GM12878 (cell line): ENCODE results near the gene LRRC14B. TPM values are rescaled to one million over a fixed set of nuclear protein-coding genes. Genes with fewer than 3 reads are reported as not detected.

Source experiments
- ATAC-seq: fragments of 200-7000 bp; cut with Tn5 transposase; 3 replicates; pipeline ENCODE4 v1.9.1; 2020; ENCODE audit warnings: mild to moderate bottlenecking, moderate library complexity
- Bru-seq: library from RNA; stranded (reverse); fragments of 400-500 nt; gene quantifications from one replicate; lab custom pipeline; 2021; lab: Mats Ljungman, UMichigan
- BruChase-seq, 2 experiments: library from RNA; stranded (reverse); fragments of 400-500 nt; gene quantifications; one replicate each; lab custom pipeline; 2021; lab: Mats Ljungman, UMichigan
- BruUV-seq: library from RNA; stranded (reverse); fragments of 400-500 nt; replicated peaks from 2 replicates; lab custom pipeline; 2021; lab: Mats Ljungman, UMichigan
- CTCF ChIA-PET: fragments of 300-600 bp; sonication (Branson Sonifier 250); formaldehyde crosslinking; extraction: SDS; loops from one replicate; lab custom pipeline; 2021; ENCODE audit warnings: inconsistent platforms; lab: Yijun Ruan, JAX
- POLR2A ChIA-PET: fragments of 350-600 bp; formaldehyde crosslinking; extraction: SDS; loops from one replicate; lab custom pipeline; 2021; ENCODE audit warnings: inconsistent platforms; lab: Charles Lee
- RAD21 ChIA-PET: fragments of 300-600 bp; sonication (Branson Sonifier 250); formaldehyde crosslinking; loops from one replicate; lab custom pipeline; 2023; ENCODE audit warnings: antibody characterized with exemption; ENCODE audit not compliant: unreplicated experiment; lab: Charles Lee
- SMC1A ChIA-PET: fragments of 300-600 bp; sonication (Branson Sonifier 250); formaldehyde crosslinking; loops from one replicate; lab custom pipeline; 2023; ENCODE audit not compliant: unreplicated experiment, uncharacterized antibody; lab: Charles Lee
- DNase-seq: peaks from one replicate; pipeline ENCODE4 v3.0.0-alpha.2; 2011; ENCODE audit warnings: low read depth, low spot score
- FAIRE-seq: peaks from 3 replicates; lab custom pipeline; 2011; peaks lifted over from hg19 to GRCh38; lab: Jason Lieb, UNC
- H2AFZ ChIP-seq: 2 replicates; pipeline ENCODE4 v1.6.0; 2011; ENCODE audit warnings: low read depth, low read length, control low read depth; ENCODE audit not compliant: control insufficient read depth
- H3K27ac ChIP-seq: 2 replicates; pipeline ENCODE4 v1.5.1; 2011; ENCODE audit warnings: control low read depth; ENCODE audit not compliant: control insufficient read depth, insufficient read depth
- H3K27me3 ChIP-seq, 2 experiments: replicated peaks in 1 of 2; 2 replicates each; pipeline versions ENCODE4 v1.6.0 to v1.6.1; 2011; ENCODE audit warnings: low read length in 1 of 2; ENCODE audit not compliant: control insufficient read depth in 2 of 2, insufficient read depth in 2 of 2
- H3K36me3 ChIP-seq, 2 experiments: 2 replicates each; pipeline ENCODE4 v1.5.1; 2011; ENCODE audit warnings: low read length in 1 of 2; ENCODE audit not compliant: control insufficient read depth in 2 of 2, insufficient read depth in 2 of 2
- H3K4me1 ChIP-seq: 2 replicates; pipeline ENCODE4 v1.6.1; 2011; ENCODE audit warnings: mild to moderate bottlenecking, low read length, moderate library complexity, mixed read lengths; ENCODE audit not compliant: control insufficient read depth, insufficient read depth
- H3K4me2 ChIP-seq: 2 replicates; pipeline ENCODE4 v1.6.0; 2011; ENCODE audit warnings: control low read depth; ENCODE audit not compliant: control insufficient read depth, insufficient read depth
- H3K4me3 ChIP-seq: fragments of 200-600 bp; sonication (generic); 2 replicates; pipeline ENCODE4 v1.5.1; 2016
- H3K79me2 ChIP-seq: 2 replicates; pipeline ENCODE4 v1.6.0; 2011; ENCODE audit warnings: low read length; ENCODE audit not compliant: control insufficient read depth, insufficient read depth
- H3K9ac ChIP-seq: 2 replicates; pipeline ENCODE4 v1.8.0; 2011; ENCODE audit warnings: low read length, control low read depth, mixed read lengths; ENCODE audit not compliant: control insufficient read depth, insufficient read depth
- H3K9me3 ChIP-seq: replicated peaks from 3 replicates; pipeline ENCODE4 v1.5.1; 2011; ENCODE audit warnings: mild to moderate bottlenecking, low read length; ENCODE audit not compliant: control insufficient read depth, insufficient read depth
- H4K20me1 ChIP-seq: 2 replicates; pipeline ENCODE4 v1.6.0; 2011; ENCODE audit not compliant: control insufficient read depth, insufficient read depth
- BACH1 ChIP-seq: fragments of 450-650 bp; IDR thresholded peaks from 2 replicates; pipeline ENCODE4 v1.6.1; 2017; ENCODE audit warnings: mild to moderate bottlenecking, borderline replicate concordance
- BHLHE40 ChIP-seq, 2 experiments: fragments of 450-650 bp in 1 of 2; IDR thresholded peaks; 2 replicates each; pipeline ENCODE4 v1.6.1; 2011 to 2017; ENCODE audit warnings: low read depth in 2 of 2, borderline replicate concordance in 1 of 2, improper control_type of control experiment in 1 of 2, low read length in 1 of 2, mild to moderate bottlenecking in 1 of 2
- BMI1 ChIP-seq: fragments of 450-650 bp; IDR thresholded peaks from 2 replicates; pipeline ENCODE4 v1.6.1; 2016; ENCODE audit warnings: mild to moderate bottlenecking, moderate library complexity, borderline replicate concordance
- CBX5 ChIP-seq: sonication (generic); IDR thresholded peaks from 2 replicates; pipeline ENCODE4 v1.6.1; 2016; ENCODE audit warnings: low read depth, moderate library complexity, mild to moderate bottlenecking, inconsistent platforms
- CREB1 ChIP-seq: IDR thresholded peaks from 2 replicates; pipeline ENCODE4 v1.6.1; 2012; ENCODE audit warnings: low read depth, mild to moderate bottlenecking, inconsistent platforms
- EED ChIP-seq: sonication (generic); IDR thresholded peaks from 2 replicates; pipeline ENCODE4 v1.6.1; 2016; ENCODE audit warnings: antibody characterized with exemption, low read depth
- EGR1 ChIP-seq, 2 experiments: IDR thresholded peaks; 1 replicate in 1 of 2; 2 replicates in 1 of 2; pipeline ENCODE4 v1.6.1; 2011 to 2012; ENCODE audit warnings: low read depth in 2 of 2, low read length in 2 of 2, borderline replicate concordance in 1 of 2, mild to moderate bottlenecking in 1 of 2, moderate library complexity in 1 of 2
- IKZF1 ChIP-seq: fragments of 450-650 bp; conservative IDR thresholded peaks from 2 replicates; pipeline ENCODE4 v1.6.1; 2017; ENCODE audit warnings: antibody characterized with exemption, mild to moderate bottlenecking
- MAX ChIP-seq: IDR thresholded peaks from 2 replicates; pipeline ENCODE4 v1.6.1; 2012; ENCODE audit warnings: low read depth, low read length, improper control_type of control experiment
- MEF2A ChIP-seq: IDR thresholded peaks from 2 replicates; pipeline ENCODE4 v1.6.1; 2011; ENCODE audit warnings: low read depth, mild to moderate bottlenecking, low read length, moderate library complexity; ENCODE audit not compliant: insufficient read depth
- MEF2B ChIP-seq: fragments of 450-650 bp; IDR thresholded peaks from 2 replicates; pipeline ENCODE4 v1.6.1; 2018; ENCODE audit warnings: mild to moderate bottlenecking, moderate library complexity; ENCODE audit not compliant: partially characterized antibody, poor library complexity, severe bottlenecking
- NRF1 ChIP-seq: conservative IDR thresholded peaks from 2 replicates; pipeline ENCODE4 v1.6.1; 2011; ENCODE audit warnings: mild to moderate bottlenecking, low read depth, low read length, improper control_type of control experiment
- TCF12 ChIP-seq: IDR thresholded peaks from 2 replicates; pipeline ENCODE4 v1.6.1; 2011; ENCODE audit warnings: low read depth, mild to moderate bottlenecking, low read length
- TCF3 ChIP-seq: IDR thresholded peaks from 2 replicates; pipeline ENCODE4 v1.6.1; 2012; ENCODE audit warnings: low read depth, mild to moderate bottlenecking, low read length, borderline replicate concordance; ENCODE audit not compliant: insufficient read depth
- USF1 ChIP-seq: IDR thresholded peaks from 2 replicates; pipeline ENCODE4 v1.6.1; 2011; ENCODE audit warnings: borderline replicate concordance, low read depth, mild to moderate bottlenecking, moderate library complexity, mixed read lengths, low read length; ENCODE audit not compliant: insufficient read depth; ENCODE audit errors: extremely low read length
- ZNF274 ChIP-seq: IDR thresholded peaks from one replicate; pipeline ENCODE4 v1.8.0; 2011; ENCODE audit not compliant: insufficient read length, insufficient read depth
- WGBS: methylation state at CpG from one replicate; pipeline ENCODE4 v1.1.6; 2016; ENCODE audit warnings: low lambda C conversion rate; ENCODE audit not compliant: insufficient replicate concordance, insufficient coverage; ENCODE audit errors: missing lambda C conversion rate; 5-methylcytosine and 5-hydroxymethylcytosine counted together
- in situ Hi-C: fragments of 300-500 bp; cut with MboI; formaldehyde crosslinking; loops from 9 replicates; pipeline ENCODE4 v1.14.3; 2018; ENCODE audit warnings: mixed read lengths
- intact Hi-C: fragments of 100-400 bp; cut with micrococcal nuclease; formaldehyde crosslinking; loops from one replicate; pipeline ENCODE4 v1.14.2; 2022; ENCODE audit not compliant: unreplicated experiment
- long read RNA-seq, 2 experiments: library from polyadenylated mRNA; unstranded; transcript quantifications; one replicate each; pipeline ENCODE4 v2.0.0, GENCODE V29; 2019 to 2020
- polyA minus RNA-seq, 3 experiments: library from RNA; depleted of rRNA, polyadenylated mRNA; stranded (reverse); fragments of >200 nt; gene quantifications; 2 replicates each; pipeline ENCODE4 v1.2.3, GENCODE V29; 2011
- polyA plus RNA-seq, 11 experiments: library from polyadenylated mRNA; depleted of rRNA in 4 of 11; unstranded in 6 of 11; stranded (reverse) in 5 of 11; fragments of >200 nt; fragmentation: Nextera tagmentation in 4 of 11; fragmentation: Illumina TruSeq in 1 of 11; extraction: Ambion mirVana in 4 of 11; extraction: Trizol in 1 of 11; gene quantifications; 1 replicate in 1 of 11; 2 replicates in 10 of 11; pipeline versions ENCODE4 v1.2.1 to v1.2.3, GENCODE V29; 2011 to 2016; ENCODE audit warnings: inconsistent platforms in 2 of 11, missing spikeins in 2 of 11, low read depth in 1 of 11
- total RNA-seq, 4 experiments: library from RNA; depleted of rRNA in 3 of 4; stranded (reverse); fragments of >200 nt in 3 of 4; fragmentation: Illumina TruSeq in 1 of 4; extraction: Trizol in 1 of 4; gene quantifications; 2 replicates each; pipeline versions ENCODE4 v1.2.1 to v1.2.3, GENCODE V29; 2013 to 2021

The LRRC14B gene
- not detected in 2 replicates for total RNA-seq (2013; cell fraction: nucleolus; rRNA removed)
- 0.06 and 0.16 TPM in 2 replicates for total RNA-seq (2014; rRNA removed)
- total RNA-seq (2014; rRNA removed; fragmentation: Illumina TruSeq; extraction: Trizol) = not detected in 2 replicates
- total RNA-seq (2021) = 0.31 and 0.32 TPM in 2 replicates
- polyA plus RNA-seq (2011; ENCODE audit: low read depth) = not detected
- polyA plus RNA-seq (2011; rRNA removed) = not detected in 2 replicates
- polyA plus RNA-seq (2011; cell fraction: cytosol; rRNA removed) = 0.06 and 0.08 TPM in 2 replicates
- polyA plus RNA-seq (2011; cell fraction: nucleus; rRNA removed) = not detected in 2 replicates
- polyA plus RNA-seq (2012) = 0.45 and 0.51 TPM in 2 replicates
- not detected in 2 replicates for polyA plus RNA-seq (2014; fragmentation: Illumina TruSeq; extraction: Trizol)
- not detected for polyA plus RNA-seq (2014; fragmentation: Nextera tagmentation; extraction: Ambion mirVana)
- polyA plus RNA-seq (2014; rRNA removed) = 0.06 and 0.18 TPM in 2 replicates
- polyA plus RNA-seq (2016; fragmentation: Nextera tagmentation; extraction: Ambion mirVana) = under 1 TPM; 0.13 to 0.24 TPM
- polyA minus RNA-seq (2011; rRNA and poly(A)+ RNA removed) = not detected in 2 replicates
- not detected in 2 replicates for polyA minus RNA-seq (2011; cell fraction: cytosol; rRNA and poly(A)+ RNA removed)
- not detected in 2 replicates for polyA minus RNA-seq (2011; cell fraction: nucleus; rRNA and poly(A)+ RNA removed)
- not detected for Bru-seq, nascent RNA
- BruChase-seq, experiment 1, labeled RNA remaining after a 6-hour chase = not detected
- percentile 14 among the genes with signal in this experiment for BruChase-seq, experiment 2, labeled RNA remaining after a 2-hour chase
- long read RNA-seq, experiment 1 = 0 reads
- long read RNA-seq, experiment 2 = 0 reads

- ChIA-PET POLR2A (interaction anchor here (1.0 kb wide), 1 partner anchor 27 kb away, joined by 4 read pairs; the partner anchor contains the start of genes CCDC127 and SDHA), CTCF (no interaction called here), RAD21 (no interaction called here), SMC1A (interaction anchor here (0.8 kb wide), 1 partner anchor 29 kb away, joined by 4 read pairs; no protein-coding TSS in a partner anchor)
- peak within 1 kb of the TSS; percentile 66 for H2AFZ ChIP-seq
- in situ Hi-C loops = no loop called here
- FAIRE-seq (no peak), ATAC-seq (peak; percentile 43), DNase-seq (no peak)
- no peaks in the 10 kb centered on the region for H3K79me2 ChIP-seq
- BruUV-seq = no TSS peak
- H3K4me3 ChIP-seq = peak within 1 kb of the TSS; percentile 28; the same call in 1 of the 2 replicates
- H4K20me1 ChIP-seq = no peaks in the 10 kb centered on the region; the same call in 1 of the 2 replicates
- intact Hi-C loops = no loop called here
- H3K27me3 ChIP-seq = no peaks in the 10 kb centered on the region; a peak in 1 of 4 replicates
- peaks cover 32% of the 10 kb centered on the region for H3K4me1 ChIP-seq
- WGBS = 23% methylated on average over 53 of the region's 56 CpGs
- H3K27ac ChIP-seq = no peak within 1 kb of the TSS
- no peaks in the 10 kb centered on the region for H3K9me3 ChIP-seq
- H3K4me2 ChIP-seq = peak within 1 kb of the TSS; percentile 86
- H3K36me3 ChIP-seq = no peaks in the 10 kb centered on the region
- peak within 1 kb of the TSS; percentile 26 for H3K9ac ChIP-seq
- TF ChIP-seq MEF2B = peak; percentile 15
- peak; percentile 91 for TF ChIP-seq TCF12
- TF ChIP-seq TCF3 = peak; percentile 96
- 0 out of 2 replicates have a peak, but pooled peaks have one; percentile 26 for TF ChIP-seq EED
- TF ChIP-seq EGR1 (IDR thresholded peaks at IDR 0.05; ENCODE audit: borderline replicate concordance in 1 of 2, low read depth in 2 of 2, low read length in 2 of 2) = 0 out of 3 replicates have a peak, but pooled peaks of 1 of the 2 experiments have one; percentile 4
- peak; percentile 64 for TF ChIP-seq USF1
- no peak for TF ChIP-seq BMI1
- no peak for TF ChIP-seq CBX5
- no peak for TF ChIP-seq BACH1
- peak in 1 of 2 experiments; percentile 48; a peak in 1 of 4 replicates for TF ChIP-seq BHLHE40 (IDR thresholded peaks at IDR 0.05; ENCODE audit: borderline replicate concordance in 1 of 2, low read depth in 2 of 2, low read length in 1 of 2)
- no peak for TF ChIP-seq ZNF274
- 0 out of 2 replicates have a peak, but pooled peaks have one; percentile 19 for TF ChIP-seq CREB1
- TF ChIP-seq NRF1 = no peak
- TF ChIP-seq MEF2A = peak; percentile 58; the same call in 1 of the 2 replicates
- no peak; the same call in 1 of the 2 replicates for TF ChIP-seq IKZF1
- TF ChIP-seq MAX = peak; percentile 61; the same call in 1 of the 2 replicates
Measured at GRCh38 chr5:191036-191948, at the start of gene LRRC14B. TSS of gene LRRC14B (plus strand) at chr5:191495. CDS start at chr5:191539, 44 bp downstream.
